Right atrium auricular region (tissue), 2 donors: Measurements from ENCODE around the gene OR8S1. TPM values are rescaled to one million over a fixed set of nuclear protein-coding genes. Genes with fewer than 3 reads are reported as not detected.

Experiments
- DNase-seq: peaks from one replicate; pipeline ENCODE4 v3.0.0-alpha.2; 2019; ENCODE audit warnings: low spot score
- H3K27ac ChIP-seq, 2 donors: fragments of 200-600 bp; sonication (generic); 1 replicate in 1 of 2; 2 replicates in 1 of 2; pipeline ENCODE4 v1.5.1; 2016 to 2019
- H3K27me3 ChIP-seq, 2 donors: fragments of 200-600 bp; sonication (generic); one replicate each; pipeline versions ENCODE4 v1.5.1 to v1.6.0; 2017 to 2019
- H3K36me3 ChIP-seq: fragments of 200-600 bp; sonication (generic); one replicate; pipeline ENCODE4 v1.5.1; 2016
- H3K4me1 ChIP-seq, 2 donors: fragments of 200-600 bp; sonication (generic); one replicate each; pipeline versions ENCODE4 v1.5.1 to v1.6.0; 2017 to 2019
- H3K4me3 ChIP-seq, 2 donors: fragments of 200-600 bp; sonication (generic); 1 replicate in 1 of 2; 2 replicates in 1 of 2; pipeline ENCODE4 v1.5.1; 2017 to 2019; ENCODE audit warnings: mild to moderate bottlenecking in 1 of 2, moderate library complexity in 1 of 2
- H3K9me3 ChIP-seq, 2 donors: fragments of 200-600 bp; sonication (generic); one replicate each; pipeline ENCODE4 v1.5.1; 2019
- CTCF ChIP-seq, 2 donors: fragments of 200-600 bp; sonication (generic); IDR thresholded peaks; one replicate each; pipeline ENCODE4 v1.5.1; 2019; ENCODE audit warnings: antibody characterized with exemption in 2 of 2
- total RNA-seq, 2 donors: library from RNA; depleted of rRNA; stranded (reverse); fragments of >200 nt; gene quantifications; one replicate each; pipeline ENCODE4 v1.1.0, GENCODE V29; 2016

OR8S1 gene
- total RNA-seq, 2 donors from 2014 or later, result not detected

GRCh38 chr12:48556631-48557030 is 31.2 kb downstream of the OR8S1 start:
- H3K27ac ChIP-seq, result no peak overlapping the region
- H3K9me3 ChIP-seq, result no peaks in the 10 kb centered on the region
- DNase-seq, result no peak
- TF ChIP-seq CTCF (IDR thresholded peaks at IDR 0.05), result no peak
- no peaks in the 10 kb centered on the region for H3K4me1 ChIP-seq
- H3K4me3 ChIP-seq, result no peak overlapping the region
- H3K27me3 ChIP-seq, result no peaks in the 10 kb centered on the region
- H3K36me3 ChIP-seq, result no peaks in the 10 kb centered on the region

- no peaks in the 10 kb centered on the region for H3K27me3 ChIP-seq
- no peak for TF ChIP-seq CTCF (IDR thresholded peaks at IDR 0.05)
These were observed 32.5 kb downstream of the OR8S1 start for GRCh38 chr12:48557919-48558318.

GRCh38 chr12:48567731-48568130 is 42.3 kb downstream of the OR8S1 start:
- Histone ChIP-seq H3K9me3 (no peaks in the 10 kb centered on the region), H3K4me1 (no peaks in the 10 kb centered on the region), H3K4me3 (no peak overlapping the region), H3K36me3 (no peaks in the 10 kb centered on the region), H3K27ac (no peak overlapping the region), H3K27me3 (no peaks in the 10 kb centered on the region)
- no peak for DNase-seq
- no peak for TF ChIP-seq CTCF (IDR thresholded peaks at IDR 0.05)

More at GRCh38 chr12:48557919-48558318, 32.5 kb downstream of the OR8S1 start:
- no peak overlapping the region for H3K4me3 ChIP-seq
- no peaks in the 10 kb centered on the region for H3K9me3 ChIP-seq
- no peaks in the 10 kb centered on the region for H3K36me3 ChIP-seq
- no peaks in the 10 kb centered on the region for H3K4me1 ChIP-seq
- no peak for DNase-seq
- no peak overlapping the region for H3K27ac ChIP-seq

- no peaks in the 10 kb centered on the region for H3K36me3 ChIP-seq
- no peak within 1 kb of the TSS for H3K4me3 ChIP-seq
- no peaks in the 10 kb centered on the region for H3K27me3 ChIP-seq
- no peaks in the 10 kb centered on the region for H3K9me3 ChIP-seq
- no peak for DNase-seq
- TF ChIP-seq CTCF (IDR thresholded peaks at IDR 0.05), result no peak
- H3K4me1 ChIP-seq, result no peaks in the 10 kb centered on the region
- H3K27ac ChIP-seq, result no peak within 1 kb of the TSS
These were observed 44.5 kb downstream of the OR8S1 start, which contains the start of gene LALBA for GRCh38 chr12:48569946-48570345. TSS of gene LALBA (minus strand) at chr12:48570046. CDS start at chr12:48570020, 26 bp downstream.

- no peaks in the 10 kb centered on the region for H3K4me1 ChIP-seq
- H3K4me3 ChIP-seq, result no peak overlapping the region
- no peak for DNase-seq
- no peaks in the 10 kb centered on the region for H3K9me3 ChIP-seq
- TF ChIP-seq CTCF (IDR thresholded peaks at IDR 0.05), result no peak
- H3K27me3 ChIP-seq, result no peaks in the 10 kb centered on the region
- H3K36me3 ChIP-seq, result no peaks in the 10 kb centered on the region
- no peak overlapping the region for H3K27ac ChIP-seq
These were observed 46.9 kb downstream of the OR8S1 start for GRCh38 chr12:48572326-48572725.

Other genes with a start within 250 kb of the OR8S1 start
- 10 to 100 TPM; 18.1 to 19.1 TPM for gene ZNF641, start 174.7 kb upstream of the OR8S1 start, total RNA-seq
- gene ANP32D, start 53.1 kb upstream of the OR8S1 start, total RNA-seq, result not detected
- not detected for gene C12orf54, start 43.1 kb upstream of the OR8S1 start, total RNA-seq
- not detected for gene LALBA, start 44.4 kb downstream of the OR8S1 start, total RNA-seq
- gene KANSL2, start 156.6 kb downstream of the OR8S1 start, total RNA-seq, result 10 to 100 TPM; 17.4 to 38.4 TPM
- gene CCNT1, start 191.1 kb downstream of the OR8S1 start, total RNA-seq, result 10 to 100 TPM; 12.5 to 16.2 TPM